ENCODE data around the gene ADCK2.

DNA sequence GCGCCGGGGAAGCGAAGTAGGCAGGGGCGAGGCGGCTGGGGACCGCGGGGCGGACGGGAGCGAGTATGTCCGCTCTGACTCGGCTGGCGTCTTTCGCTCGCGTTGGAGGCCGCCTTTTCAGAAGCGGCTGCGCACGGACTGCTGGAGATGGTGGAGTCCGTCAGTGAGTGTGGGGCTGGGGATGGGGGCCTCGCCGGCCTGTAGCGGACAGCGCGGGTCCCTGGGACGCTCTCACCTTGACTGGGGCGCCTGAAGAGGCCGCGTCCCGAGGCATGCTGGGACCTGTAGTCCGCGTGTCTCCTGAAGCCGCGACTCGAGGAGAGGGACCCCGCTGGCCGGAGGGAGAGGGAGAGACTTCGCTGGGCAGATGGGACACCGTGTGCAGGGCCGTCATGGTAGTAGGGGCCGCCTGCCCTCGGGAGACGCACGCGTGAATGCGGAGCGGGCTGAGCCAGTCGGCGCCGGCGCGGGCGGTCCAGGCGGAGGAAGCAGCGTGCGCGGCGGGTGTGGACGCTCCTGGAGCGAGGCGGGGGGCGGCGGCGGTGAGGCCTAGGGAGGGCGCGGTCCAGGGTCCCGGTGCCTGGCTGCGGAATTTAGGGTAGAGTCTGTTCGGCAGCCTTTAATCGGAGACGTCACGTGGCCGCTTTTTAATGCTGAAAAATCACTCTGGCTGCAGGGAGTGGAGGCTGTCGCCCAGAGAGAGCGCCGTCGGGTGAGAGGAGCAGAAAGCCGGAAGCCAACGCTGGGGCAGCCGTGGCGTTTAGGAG, 24.1 kb downstream of the ADCK2 start, which contains the start of gene NDUFB2:
- no peak for TF ChIP-seq EZH2 (IDR thresholded peaks at IDR 0.05; ENCODE audit: insufficient read depth, low read length)
- TF ChIP-seq, protein P1, sequence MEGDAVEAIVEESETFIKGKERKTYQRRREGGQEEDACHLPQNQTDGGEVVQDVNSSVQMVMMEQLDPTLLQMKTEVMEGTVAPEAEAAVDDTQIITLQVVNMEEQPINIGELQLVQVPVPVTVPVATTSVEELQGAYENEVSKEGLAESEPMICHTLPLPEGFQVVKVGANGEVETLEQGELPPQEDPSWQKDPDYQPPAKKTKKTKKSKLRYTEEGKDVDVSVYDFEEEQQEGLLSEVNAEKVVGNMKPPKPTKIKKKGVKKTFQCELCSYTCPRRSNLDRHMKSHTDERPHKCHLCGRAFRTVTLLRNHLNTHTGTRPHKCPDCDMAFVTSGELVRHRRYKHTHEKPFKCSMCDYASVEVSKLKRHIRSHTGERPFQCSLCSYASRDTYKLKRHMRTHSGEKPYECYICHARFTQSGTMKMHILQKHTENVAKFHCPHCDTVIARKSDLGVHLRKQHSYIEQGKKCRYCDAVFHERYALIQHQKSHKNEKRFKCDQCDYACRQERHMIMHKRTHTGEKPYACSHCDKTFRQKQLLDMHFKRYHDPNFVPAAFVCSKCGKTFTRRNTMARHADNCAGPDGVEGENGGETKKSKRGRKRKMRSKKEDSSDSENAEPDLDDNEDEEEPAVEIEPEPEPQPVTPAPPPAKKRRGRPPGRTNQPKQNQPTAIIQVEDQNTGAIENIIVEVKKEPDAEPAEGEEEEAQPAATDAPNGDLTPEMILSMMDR (IDR thresholded peaks at IDR 0.05; ENCODE audit: insufficient read depth, low read depth, low read length), result no peak
